Activated naive CD8-positive, alpha-beta T cell treated with anti-CD3 and anti-CD28 coated beads, Interleukin-2, amount 50 U/mL, for 24 hours (primary cell): Measurements from ENCODE around the gene ACYP2.
A peak's percentile ranks its signal among the peaks of the same experiment; 100 is the strongest.
"Not testable (repeated sequence)": the region's sequence is repeated elsewhere in the genome, so short reads cannot be mapped to it uniquely, and the experiment has no call there.

Experiments
- ATAC-seq: fragments of 150-1000 bp; cut with Tn5 transposase; one replicate; pipeline ENCODE4 v1.10.0; 2021
- DNase-seq: peaks from one replicate; pipeline ENCODE4 v3.0.0; 2021
- H3K27ac Mint-ChIP-seq: one replicate; pipeline ENCODE4 v1.8.0; 2021; ENCODE audit warnings: mild to moderate bottlenecking, mixed read lengths
- H3K27me3 Mint-ChIP-seq: one replicate; pipeline ENCODE4 v1.8.0; 2021; ENCODE audit warnings: mixed read lengths
- H3K36me3 Mint-ChIP-seq: one replicate; pipeline ENCODE4 v1.8.0; 2021; ENCODE audit warnings: low read depth, mixed read lengths
- H3K4me1 Mint-ChIP-seq: one replicate; pipeline ENCODE4 v1.8.0; 2021; ENCODE audit warnings: mixed read lengths
- H3K4me3 Mint-ChIP-seq: one replicate; pipeline ENCODE4 v1.8.0; 2021; ENCODE audit warnings: mild to moderate bottlenecking, moderate library complexity, mixed read lengths
- H3K9me3 Mint-ChIP-seq: one replicate; pipeline ENCODE4 v1.8.0; 2021; ENCODE audit warnings: mixed read lengths

The ACYP2 gene

DNA sequence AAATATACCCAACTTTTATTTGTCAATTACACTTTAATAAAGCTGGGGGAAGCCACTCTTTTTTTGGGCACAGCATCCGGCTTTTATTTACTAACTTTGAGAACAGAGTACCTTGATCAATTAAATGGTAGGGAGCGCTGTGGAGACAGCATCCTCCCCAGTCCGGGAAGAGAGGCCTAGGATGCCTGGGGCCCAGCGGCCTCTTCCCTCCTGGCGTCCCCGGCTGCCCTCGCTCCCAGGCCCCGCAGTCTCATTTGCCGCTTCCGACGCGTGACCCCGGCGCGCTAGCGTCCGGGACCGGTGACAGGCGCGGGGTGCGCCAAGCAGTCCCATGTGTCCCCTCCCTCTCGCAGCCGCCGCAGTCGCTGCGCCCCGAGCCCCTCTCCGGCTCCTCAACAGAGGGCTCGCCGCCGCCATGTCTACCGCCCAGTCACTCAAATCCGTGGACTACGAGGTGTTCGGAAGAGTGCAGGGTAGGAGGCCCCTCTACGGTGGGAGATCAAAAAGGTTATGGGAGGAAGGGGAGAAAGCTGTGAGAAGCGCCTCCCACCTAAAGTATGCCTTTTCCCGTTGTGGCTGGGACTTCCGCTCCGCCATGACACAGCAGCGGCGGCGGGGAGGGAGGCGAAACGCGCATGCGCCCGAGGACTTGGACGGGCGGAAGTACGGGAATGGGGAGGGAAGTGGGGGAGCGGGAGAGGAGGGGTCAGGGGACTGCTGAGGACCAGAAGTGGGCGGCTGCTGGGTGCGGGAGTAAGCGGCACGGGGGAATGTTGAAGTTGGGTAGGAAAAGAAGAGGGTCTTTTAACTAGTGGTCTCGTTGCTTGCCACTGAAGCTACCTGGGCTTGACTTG lies at the start of gene ACYP2:
Gene ACYP2, plus strand, starts transcription at position 332 of the 854 bp plus-strand sequence.
- Mint-ChIP-seq H3K27me3 (no peaks in the 10 kb centered on the region), H3K36me3 (peaks cover 24% of the 10 kb centered on the region), H3K9me3 (peaks cover 8% of the 10 kb centered on the region), H3K4me3 (peak within 1 kb of the TSS; percentile 87), H3K4me1 (peaks cover 19% of the 10 kb centered on the region), H3K27ac (peak within 1 kb of the TSS; percentile 98)
- DNase-seq (peak; percentile 96), ATAC-seq (peak; percentile 92)

DNA sequence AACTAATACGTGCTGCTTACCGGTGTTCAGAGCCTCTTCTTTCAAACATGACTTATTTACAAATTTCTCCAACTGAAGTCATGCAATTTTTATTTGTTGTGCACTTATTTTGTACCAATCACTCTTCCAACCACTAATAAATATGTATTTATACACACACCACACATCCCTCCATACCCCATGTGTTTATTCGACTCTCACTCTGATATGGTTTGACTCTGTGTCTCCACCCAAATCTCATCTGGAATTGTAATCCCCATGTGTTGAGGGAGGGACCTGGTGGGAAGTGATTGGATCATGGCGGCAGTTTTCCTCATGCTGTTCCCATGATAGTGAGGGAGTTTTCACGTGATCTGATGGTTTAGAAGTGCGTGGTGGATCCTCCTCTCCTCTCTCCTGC lies 49.5 kb upstream of the ACYP2 start:
- Mint-ChIP-seq H3K4me1 (no peaks in the 10 kb centered on the region), H3K27me3 (no peaks in the 10 kb centered on the region), H3K36me3 (peaks cover 1% of the 10 kb centered on the region), H3K4me3 (no peak overlapping the region), H3K27ac (no peak overlapping the region), H3K9me3 (no peaks in the 10 kb centered on the region)
- ATAC-seq (no peak), DNase-seq (no peak)

DNA sequence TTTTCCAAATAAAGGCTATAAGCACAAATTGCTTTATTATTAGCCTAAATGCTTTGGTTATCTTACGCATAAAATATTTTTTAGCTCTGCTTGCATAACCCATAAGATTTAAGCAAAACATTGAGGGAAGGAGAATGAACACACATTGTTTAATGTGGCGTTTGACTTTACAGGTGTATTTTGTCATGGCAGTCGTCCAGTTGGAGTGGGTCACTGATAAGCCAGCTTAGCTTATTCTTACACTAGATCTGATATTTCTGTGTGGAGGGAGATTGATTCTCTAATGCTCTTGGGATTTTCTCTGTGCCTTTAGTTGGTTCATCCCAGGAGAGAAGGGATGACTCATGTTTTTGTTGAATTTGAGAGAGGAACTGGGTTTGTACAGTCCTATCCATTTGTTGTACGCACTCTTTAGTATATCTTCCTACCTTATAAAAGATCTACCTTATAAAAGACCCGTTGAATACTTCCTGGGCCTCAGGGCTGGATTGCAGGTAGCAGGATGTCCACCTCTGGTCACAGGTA lies 47.5 kb upstream of the ACYP2 start:
- Mint-ChIP-seq H3K27ac (no peak overlapping the region), H3K36me3 (peaks cover 1% of the 10 kb centered on the region), H3K9me3 (no peaks in the 10 kb centered on the region), H3K4me3 (no peak overlapping the region), H3K27me3 (no peaks in the 10 kb centered on the region), H3K4me1 (peaks cover 1% of the 10 kb centered on the region)
- ATAC-seq = no peak
- no peak for DNase-seq

DNA sequence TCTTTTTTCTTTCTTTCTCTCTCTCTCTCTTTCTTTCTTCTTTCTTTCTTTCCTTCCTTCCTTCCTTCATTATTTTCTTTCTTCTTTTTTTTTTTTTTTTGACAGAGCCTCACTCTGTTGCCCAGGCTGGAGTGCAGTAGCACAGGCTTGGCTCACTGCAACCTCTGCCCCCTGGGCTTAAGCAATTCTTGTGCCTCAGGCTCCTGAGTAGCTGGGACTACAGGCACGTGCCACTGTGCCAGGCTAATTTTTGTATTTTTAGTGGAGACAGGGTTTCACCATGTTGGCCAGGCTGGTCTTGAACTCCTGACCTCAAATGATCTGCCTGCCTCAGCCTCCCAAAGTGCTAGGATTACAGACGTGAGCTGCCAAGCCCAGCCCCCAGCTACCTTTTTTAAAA lies 42.9 kb upstream of the ACYP2 start:
- H3K36me3 Mint-ChIP-seq, ATAC-seq, H3K27ac Mint-ChIP-seq, H3K4me3 Mint-ChIP-seq, H3K27me3 Mint-ChIP-seq, DNase-seq, H3K9me3 Mint-ChIP-seq: not testable (repeated sequence)
- H3K4me1 Mint-ChIP-seq = peaks cover 14% of the 10 kb centered on the region

DNA sequence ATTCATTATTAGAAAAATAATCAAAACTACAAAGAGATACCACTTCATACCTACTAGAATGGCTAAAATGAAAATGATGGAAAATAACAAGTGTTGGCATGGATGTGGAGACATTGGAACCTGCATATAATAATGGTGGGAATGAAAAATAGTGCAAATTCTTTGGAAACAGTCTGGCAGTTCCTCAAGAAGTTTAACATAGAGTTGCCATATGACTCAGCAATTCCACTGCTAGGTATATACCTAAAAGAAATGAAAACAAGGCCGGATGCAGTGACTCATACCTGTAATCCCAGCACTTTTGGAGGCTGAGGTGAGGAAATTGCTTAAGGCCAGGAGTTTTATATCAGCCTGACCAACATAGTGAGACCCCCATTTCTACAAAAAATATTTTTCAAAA lies 41.6 kb upstream of the ACYP2 start:
- H3K36me3 Mint-ChIP-seq = no peaks in the 10 kb centered on the region
- no peak overlapping the region for H3K4me3 Mint-ChIP-seq
- H3K9me3 Mint-ChIP-seq = no peaks in the 10 kb centered on the region
- DNase-seq (no peak), ATAC-seq (no peak)
- no peaks in the 10 kb centered on the region for H3K27me3 Mint-ChIP-seq
- no peak overlapping the region for H3K27ac Mint-ChIP-seq
- peaks cover 14% of the 10 kb centered on the region for H3K4me1 Mint-ChIP-seq

DNA sequence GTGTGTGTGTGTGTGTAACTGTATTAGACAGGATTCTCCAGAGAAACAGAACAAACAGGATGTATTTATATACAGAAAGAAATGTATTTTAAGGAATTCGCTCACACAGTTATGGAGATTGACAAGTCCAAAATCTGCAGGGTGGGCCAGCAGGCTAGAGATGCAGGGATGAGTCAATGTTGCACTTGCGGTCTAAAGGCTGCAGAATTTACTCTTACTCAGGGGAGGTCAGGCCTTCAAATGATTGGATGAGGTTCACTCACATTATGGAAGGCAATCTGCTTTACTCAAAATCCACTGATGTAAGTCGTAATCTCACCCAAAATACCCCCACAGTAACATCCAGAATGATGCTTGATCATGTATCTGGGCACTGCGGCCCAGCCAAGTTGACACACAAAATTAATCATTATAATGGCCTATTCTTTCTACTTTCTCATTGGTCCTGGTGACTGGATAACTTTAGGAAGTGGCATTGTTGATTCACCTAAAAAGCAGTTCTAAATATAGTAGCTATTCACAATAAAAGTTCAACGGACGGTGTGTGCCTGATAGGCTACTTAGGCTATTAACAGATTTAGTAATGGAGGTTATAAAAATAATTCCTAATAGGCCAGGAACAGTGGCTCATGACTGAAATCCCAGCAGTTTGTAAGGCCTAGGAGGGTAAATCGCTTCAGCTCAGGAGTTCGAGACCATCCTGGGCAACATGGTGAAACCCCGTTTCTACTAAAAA lies 40.6 kb upstream of the ACYP2 start:
- no peaks in the 10 kb centered on the region for H3K9me3 Mint-ChIP-seq
- H3K4me3 Mint-ChIP-seq = no peak overlapping the region
- DNase-seq = no peak
- ATAC-seq = no peak
- H3K27ac Mint-ChIP-seq = no peak overlapping the region
- no peaks in the 10 kb centered on the region for H3K36me3 Mint-ChIP-seq
- H3K4me1 Mint-ChIP-seq = peaks cover 14% of the 10 kb centered on the region
- no peaks in the 10 kb centered on the region for H3K27me3 Mint-ChIP-seq

DNA sequence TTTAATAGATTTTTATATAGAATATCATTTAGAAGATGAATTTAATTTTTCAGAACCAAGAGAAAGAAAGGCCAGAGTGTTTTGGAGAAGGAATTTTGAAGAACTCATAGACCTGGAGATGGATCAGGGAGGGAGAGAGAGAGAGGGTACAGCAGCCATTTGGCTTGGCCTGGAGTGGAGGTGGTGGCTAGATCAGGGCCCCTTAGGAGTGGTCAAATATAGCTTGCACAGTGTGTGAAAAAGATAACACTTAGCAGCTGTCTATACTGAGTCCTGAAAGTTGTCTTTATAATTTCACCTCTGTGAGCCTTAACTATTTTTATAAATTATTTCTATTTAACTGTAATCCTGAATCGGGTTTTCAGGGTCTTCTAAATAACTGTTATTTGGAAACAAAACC lies 38.8 kb upstream of the ACYP2 start:
- Mint-ChIP-seq H3K27me3 (no peaks in the 10 kb centered on the region), H3K4me3 (no peak overlapping the region), H3K27ac (no peak overlapping the region), H3K4me1 (peaks cover 17% of the 10 kb centered on the region), H3K36me3 (no peaks in the 10 kb centered on the region), H3K9me3 (no peaks in the 10 kb centered on the region)
- no peak for ATAC-seq
- no peak for DNase-seq

DNA sequence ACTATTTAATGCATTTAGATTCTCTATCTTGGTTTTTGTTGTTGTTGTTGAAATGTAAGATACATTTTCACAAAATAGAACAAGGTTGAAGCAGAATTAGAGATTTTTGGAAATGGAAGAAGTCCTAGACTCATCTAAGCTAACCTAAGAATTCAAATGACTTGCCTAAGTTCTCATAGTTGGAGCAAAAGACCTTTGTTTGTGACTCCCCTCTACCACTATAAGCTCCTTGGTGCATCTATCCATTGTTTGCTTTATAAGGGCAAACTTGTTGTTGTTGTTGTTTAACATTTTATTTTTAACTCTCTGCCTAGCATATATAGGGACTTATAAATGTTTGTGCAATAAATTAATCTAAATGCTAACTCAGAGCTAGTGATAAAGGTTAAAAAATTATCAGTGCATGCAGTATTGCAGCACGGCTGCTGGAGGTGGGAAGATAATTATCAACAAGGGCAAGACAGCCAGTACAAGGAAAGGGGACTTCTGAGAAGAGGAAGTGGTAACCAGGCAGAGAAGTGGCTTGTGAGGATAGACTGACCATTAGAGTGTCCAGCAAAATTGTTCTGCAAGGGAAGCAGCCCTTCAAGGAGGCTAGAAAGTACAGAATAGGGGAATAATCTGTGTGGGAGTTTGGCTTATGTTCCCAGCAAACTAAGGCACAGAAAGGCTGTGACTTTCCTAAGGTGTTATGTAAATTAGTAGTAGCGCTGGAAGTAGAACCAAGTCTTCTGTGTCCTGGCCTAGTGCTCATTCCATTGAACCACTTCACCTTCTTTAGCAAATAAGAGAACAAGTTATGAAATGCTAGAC lies 38.1 kb upstream of the ACYP2 start:
- DNase-seq = no peak
- Mint-ChIP-seq H3K27me3 (no peaks in the 10 kb centered on the region), H3K27ac (no peak overlapping the region), H3K36me3 (no peaks in the 10 kb centered on the region), H3K4me1 (peaks cover 21% of the 10 kb centered on the region), H3K4me3 (no peak overlapping the region), H3K9me3 (no peaks in the 10 kb centered on the region)
- no peak for ATAC-seq

DNA sequence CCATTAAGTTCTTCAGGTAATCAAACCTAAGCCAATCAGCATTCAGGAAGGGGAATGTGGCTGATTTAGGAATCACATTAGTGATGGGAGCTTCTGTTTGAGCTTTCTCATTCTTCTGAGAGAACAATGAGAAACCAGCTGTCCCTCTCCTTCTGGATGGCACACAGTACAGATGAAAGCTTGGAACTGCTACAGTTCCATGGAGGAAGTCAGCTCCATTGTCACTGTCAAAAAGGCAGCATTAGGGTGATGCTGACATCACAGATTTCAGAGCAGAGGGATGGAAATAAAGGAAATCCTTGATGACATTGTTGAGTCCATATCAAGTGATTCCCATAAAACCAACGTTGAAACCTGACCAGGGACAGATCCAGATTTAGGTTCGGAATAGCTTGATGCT lies 36.1 kb upstream of the ACYP2 start:
- no peak overlapping the region for H3K27ac Mint-ChIP-seq
- DNase-seq (no peak), ATAC-seq (no peak)

DNA sequence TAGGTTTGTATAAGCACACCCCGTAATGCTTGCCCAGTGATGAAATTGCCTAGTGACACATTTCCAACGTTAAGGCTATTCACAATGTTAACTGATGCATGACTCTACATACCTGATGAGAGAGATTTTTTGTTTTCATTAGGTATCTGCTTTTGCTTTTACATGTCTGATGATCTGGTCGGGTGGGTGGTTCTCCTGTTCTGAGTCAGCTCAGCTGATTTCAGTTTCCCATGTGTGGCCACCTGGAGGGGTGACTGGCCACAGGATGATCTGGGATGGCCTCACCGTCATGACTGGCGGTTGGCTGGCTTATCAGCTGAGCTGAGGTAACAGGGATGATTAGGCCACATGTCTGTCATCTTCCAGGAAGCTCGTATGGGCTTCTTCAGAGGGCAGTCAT lies 33.8 kb upstream of the ACYP2 start:
- ATAC-seq = peak; percentile 97

More for the DNA sequence above, 36.1 kb upstream of the ACYP2 start:
- no peaks in the 10 kb centered on the region for H3K36me3 Mint-ChIP-seq
- no peak overlapping the region for H3K4me3 Mint-ChIP-seq
- H3K9me3 Mint-ChIP-seq = no peaks in the 10 kb centered on the region
- H3K4me1 Mint-ChIP-seq = peaks cover 9% of the 10 kb centered on the region
- no peaks in the 10 kb centered on the region for H3K27me3 Mint-ChIP-seq

DNA sequence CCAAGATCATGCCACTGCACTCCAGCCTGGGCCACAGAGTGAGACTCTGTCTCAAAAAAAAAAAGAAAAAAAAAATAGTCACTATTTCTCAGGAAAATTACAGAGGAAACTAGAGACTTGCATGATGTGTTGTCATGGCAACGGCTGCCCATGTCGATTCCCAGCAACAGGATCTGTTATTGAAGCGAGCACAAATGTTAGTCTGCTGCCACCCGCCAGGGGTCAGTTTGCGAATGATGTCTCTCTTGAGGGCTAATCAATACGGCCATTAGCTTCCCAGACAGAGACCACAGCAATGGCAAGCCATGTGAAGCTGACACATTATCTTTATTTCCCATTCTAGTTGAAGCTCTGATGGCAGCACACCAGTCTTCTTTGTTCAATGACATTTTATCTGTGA lies 32.4 kb upstream of the ACYP2 start:
- Mint-ChIP-seq H3K36me3 (no peaks in the 10 kb centered on the region), H3K9me3 (no peaks in the 10 kb centered on the region), H3K27ac (no peak overlapping the region), H3K4me3 (no peak overlapping the region), H3K4me1 (peaks cover 9% of the 10 kb centered on the region), H3K27me3 (no peaks in the 10 kb centered on the region)
- DNase-seq = no peak
- no peak for ATAC-seq

More for the DNA sequence above, 33.8 kb upstream of the ACYP2 start:
- H3K36me3 Mint-ChIP-seq = no peaks in the 10 kb centered on the region
- H3K27me3 Mint-ChIP-seq = no peaks in the 10 kb centered on the region
- DNase-seq = peak; percentile 58
- H3K27ac Mint-ChIP-seq = peak overlapping the region; percentile 75
- no peaks in the 10 kb centered on the region for H3K9me3 Mint-ChIP-seq
- H3K4me1 Mint-ChIP-seq = peaks cover 12% of the 10 kb centered on the region
- no peak overlapping the region for H3K4me3 Mint-ChIP-seq

DNA sequence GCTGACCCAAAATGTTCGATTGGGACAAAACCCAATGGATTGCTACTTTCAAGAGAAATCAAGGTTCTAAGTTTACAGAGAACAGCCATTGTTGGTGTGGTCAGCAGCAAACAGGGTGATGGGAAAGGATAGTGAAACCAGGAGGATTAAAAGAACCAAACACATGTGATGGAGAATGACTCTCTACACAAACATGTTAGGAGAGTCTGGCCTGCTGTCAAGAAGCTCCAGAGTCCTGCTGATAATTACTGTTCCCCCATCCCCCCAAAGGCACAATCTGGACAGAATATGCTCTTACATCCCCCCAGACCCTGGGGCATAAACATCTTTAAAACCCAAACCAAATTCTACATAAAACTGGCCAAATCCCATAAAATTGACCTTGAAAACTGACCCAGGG lies 32.0 kb upstream of the ACYP2 start:
- H3K36me3 Mint-ChIP-seq = no peaks in the 10 kb centered on the region
- DNase-seq = no peak
- H3K4me1 Mint-ChIP-seq = peaks cover 9% of the 10 kb centered on the region
- H3K27me3 Mint-ChIP-seq = no peaks in the 10 kb centered on the region
- no peaks in the 10 kb centered on the region for H3K9me3 Mint-ChIP-seq
- no peak overlapping the region for H3K4me3 Mint-ChIP-seq
- no peak for ATAC-seq
- no peak overlapping the region for H3K27ac Mint-ChIP-seq

DNA sequence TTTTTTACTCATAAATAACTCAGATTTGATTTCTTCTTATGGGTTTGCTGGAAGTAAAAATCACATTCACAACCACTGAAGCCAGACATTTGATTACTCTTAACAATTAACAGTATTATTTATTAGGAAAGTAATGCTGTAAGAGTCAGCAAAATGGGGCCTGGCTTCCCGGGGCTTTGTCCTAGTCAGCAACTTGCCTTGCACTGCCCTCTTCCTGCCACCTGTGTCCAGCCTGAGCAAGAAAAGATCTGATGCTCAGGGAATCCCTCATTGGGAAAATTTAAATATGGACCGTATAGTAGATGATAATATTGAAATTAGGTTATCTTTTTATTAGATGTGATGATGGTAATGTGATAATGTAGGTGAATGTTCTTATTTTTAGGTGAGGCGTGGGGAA lies 30.8 kb upstream of the ACYP2 start:
- no peak overlapping the region for H3K4me3 Mint-ChIP-seq
- no peak overlapping the region for H3K27ac Mint-ChIP-seq
- DNase-seq = no peak
- H3K36me3 Mint-ChIP-seq = no peaks in the 10 kb centered on the region
- ATAC-seq = no peak
- no peaks in the 10 kb centered on the region for H3K27me3 Mint-ChIP-seq
- peaks cover 9% of the 10 kb centered on the region for H3K4me1 Mint-ChIP-seq
- H3K9me3 Mint-ChIP-seq = no peaks in the 10 kb centered on the region

DNA sequence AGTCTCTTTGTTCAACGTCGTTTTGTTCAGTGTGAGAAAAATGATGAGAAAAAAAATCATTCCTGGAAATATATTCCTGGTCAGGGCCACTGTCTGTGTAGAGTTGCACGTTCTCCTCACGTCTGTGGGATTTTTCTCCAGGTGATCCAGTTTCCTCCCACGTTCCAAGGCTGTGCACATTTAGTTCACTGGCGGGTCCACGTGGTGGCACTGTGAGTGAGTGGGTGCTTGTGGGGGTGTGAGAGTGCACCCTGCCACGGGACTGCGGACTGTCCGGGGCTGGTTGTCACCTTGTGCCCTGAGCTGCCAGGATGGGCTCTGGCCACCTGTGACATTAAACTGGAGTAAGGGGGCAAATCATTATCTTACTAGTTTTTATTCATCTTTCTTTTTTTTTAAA lies 30.3 kb upstream of the ACYP2 start:
- H3K36me3 Mint-ChIP-seq = no peaks in the 10 kb centered on the region
- H3K4me1 Mint-ChIP-seq = peaks cover 9% of the 10 kb centered on the region
- no peak overlapping the region for H3K27ac Mint-ChIP-seq
- H3K4me3 Mint-ChIP-seq = no peak overlapping the region
- H3K27me3 Mint-ChIP-seq = no peaks in the 10 kb centered on the region
- DNase-seq (no peak), ATAC-seq (no peak)
- no peaks in the 10 kb centered on the region for H3K9me3 Mint-ChIP-seq
